GM12801 (cell line): Measurements from ENCODE around the gene HTR1A.

ENCODE experiments used
- TF ChIP-seq, protein P1 (sequence below): IDR thresholded peaks from one replicate; pipeline ENCODE4 v1.5.1; 2011; ENCODE audit warnings: control low read depth; ENCODE audit not compliant: insufficient read length; ENCODE audit errors: extremely low read depth

Gene HTR1A

DNA sequence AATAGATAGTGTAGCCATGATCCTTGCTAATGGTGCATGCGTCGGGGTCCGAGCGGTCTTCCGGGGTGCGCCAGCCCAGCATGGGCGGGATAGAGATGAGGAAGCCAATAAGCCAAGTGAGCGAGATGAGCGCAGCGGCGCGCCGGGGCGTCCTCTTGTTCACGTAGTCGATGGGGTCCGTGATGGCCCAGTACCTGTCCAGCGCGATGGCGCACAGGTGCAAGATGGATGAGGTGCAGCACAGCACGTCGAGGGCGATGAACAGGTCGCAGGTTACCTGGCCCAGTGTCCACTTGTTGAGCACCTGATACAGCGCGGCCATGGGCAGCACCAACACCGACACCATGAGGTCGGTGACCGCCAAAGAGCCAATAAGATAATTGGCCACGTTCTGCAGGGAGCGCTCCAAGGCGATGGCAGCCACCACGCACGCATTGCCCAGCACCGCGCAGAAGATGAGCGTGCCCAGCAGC lies 1.1 kb downstream of the HTR1A start:
- TF ChIP-seq, protein P1, sequence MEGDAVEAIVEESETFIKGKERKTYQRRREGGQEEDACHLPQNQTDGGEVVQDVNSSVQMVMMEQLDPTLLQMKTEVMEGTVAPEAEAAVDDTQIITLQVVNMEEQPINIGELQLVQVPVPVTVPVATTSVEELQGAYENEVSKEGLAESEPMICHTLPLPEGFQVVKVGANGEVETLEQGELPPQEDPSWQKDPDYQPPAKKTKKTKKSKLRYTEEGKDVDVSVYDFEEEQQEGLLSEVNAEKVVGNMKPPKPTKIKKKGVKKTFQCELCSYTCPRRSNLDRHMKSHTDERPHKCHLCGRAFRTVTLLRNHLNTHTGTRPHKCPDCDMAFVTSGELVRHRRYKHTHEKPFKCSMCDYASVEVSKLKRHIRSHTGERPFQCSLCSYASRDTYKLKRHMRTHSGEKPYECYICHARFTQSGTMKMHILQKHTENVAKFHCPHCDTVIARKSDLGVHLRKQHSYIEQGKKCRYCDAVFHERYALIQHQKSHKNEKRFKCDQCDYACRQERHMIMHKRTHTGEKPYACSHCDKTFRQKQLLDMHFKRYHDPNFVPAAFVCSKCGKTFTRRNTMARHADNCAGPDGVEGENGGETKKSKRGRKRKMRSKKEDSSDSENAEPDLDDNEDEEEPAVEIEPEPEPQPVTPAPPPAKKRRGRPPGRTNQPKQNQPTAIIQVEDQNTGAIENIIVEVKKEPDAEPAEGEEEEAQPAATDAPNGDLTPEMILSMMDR: no peak

DNA sequence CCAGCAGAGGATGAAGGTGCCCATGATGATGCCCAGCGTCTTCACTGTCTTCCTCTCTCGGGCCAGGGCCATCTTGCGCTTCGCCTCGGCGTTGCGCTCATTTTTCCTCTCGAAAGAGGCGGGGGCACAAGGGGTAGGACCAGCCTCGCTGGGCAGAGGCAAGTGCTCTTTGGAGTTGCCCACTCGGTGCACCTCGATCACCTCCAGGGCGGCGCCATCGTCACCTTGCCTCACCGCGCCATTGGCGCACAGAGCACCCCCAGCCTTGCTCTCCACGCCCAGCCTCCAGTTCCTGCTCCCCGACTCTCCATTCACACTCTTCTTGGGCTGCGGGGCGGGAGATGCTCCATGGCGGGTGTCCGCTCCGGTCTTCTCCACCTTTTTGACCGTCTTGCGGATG lies 1.6 kb downstream of the HTR1A start:
- TF ChIP-seq, protein P1: no peak

DNA sequence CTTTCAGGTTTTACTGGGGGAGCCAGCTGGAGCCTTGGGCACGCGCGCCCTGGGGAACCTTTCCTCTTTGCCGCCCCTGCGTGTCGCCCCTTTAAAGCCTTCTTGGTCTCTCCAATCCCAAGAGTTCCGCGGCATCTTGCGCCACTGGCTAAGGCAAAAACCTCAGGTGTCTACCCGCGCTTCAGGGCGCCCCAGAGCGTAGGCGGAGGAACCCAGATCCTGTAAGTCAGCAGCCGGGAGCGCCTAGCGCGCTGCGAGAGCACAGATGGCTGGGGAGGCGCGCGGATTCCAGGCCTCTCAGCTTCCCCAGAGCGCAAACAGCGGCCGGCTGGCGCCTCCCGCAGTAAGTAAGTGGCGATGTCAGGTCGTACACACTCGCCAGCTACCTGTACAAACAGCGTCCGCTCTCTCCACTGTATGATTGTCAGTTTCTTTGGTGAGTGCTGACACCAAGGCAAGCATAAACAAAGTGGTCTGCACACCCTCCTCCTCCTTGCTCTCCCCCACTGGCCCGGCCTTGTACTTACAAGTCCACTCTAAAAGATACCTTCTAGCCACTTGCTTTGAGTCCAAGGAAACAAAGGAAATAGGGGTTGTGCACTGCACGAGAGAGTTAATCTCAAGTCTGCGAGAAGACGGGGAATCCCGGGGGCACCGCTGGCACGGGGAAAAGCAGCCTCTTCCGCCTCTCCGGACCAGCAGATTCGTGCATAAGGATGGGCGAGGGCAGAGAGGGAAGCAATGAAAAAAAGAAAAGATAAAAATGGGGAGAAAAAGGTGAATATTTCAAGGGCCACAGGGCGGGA lies 2.9 kb downstream of the HTR1A start:
- TF ChIP-seq, protein P1: no peak

DNA sequence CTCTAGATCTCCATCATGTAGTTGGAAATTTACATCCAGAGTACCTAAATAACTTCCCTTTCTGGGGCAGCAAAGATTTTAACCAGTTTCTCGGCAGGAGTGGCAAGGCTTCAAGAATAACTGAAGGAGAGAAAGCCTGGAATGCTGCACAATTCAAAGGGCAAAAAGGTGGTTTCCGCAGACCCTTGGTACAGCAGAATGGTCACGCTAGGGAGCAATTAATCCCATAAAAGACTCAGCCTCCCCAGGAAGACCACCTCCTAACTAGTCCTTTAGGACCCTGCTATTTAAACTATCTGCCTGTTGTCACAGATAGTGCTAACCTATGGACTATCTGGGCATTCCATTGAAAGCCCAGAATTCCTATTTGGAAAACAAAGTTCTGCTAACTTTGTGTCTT lies 3.6 kb downstream of the HTR1A start:
- TF ChIP-seq, protein P1: no peak

DNA sequence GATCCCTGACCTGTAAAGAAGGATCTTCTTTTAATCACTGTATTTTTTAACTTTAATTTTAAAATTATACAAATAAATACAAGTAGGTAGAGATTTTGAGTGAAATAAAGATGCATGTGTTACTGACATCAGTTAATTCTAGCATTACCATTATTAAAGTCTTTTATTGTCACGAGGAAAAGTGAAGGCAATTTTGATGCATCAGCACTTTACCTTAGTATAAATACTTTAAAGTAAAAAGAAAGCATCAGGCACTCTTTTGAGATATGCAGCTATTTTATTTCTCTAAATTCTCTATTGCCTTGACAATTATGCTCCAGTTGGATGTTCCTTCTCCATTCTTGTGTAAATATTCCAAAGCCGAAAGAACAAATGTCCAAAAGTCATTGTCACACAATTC lies 4.6 kb downstream of the HTR1A start:
- TF ChIP-seq, protein P1: no peak

DNA sequence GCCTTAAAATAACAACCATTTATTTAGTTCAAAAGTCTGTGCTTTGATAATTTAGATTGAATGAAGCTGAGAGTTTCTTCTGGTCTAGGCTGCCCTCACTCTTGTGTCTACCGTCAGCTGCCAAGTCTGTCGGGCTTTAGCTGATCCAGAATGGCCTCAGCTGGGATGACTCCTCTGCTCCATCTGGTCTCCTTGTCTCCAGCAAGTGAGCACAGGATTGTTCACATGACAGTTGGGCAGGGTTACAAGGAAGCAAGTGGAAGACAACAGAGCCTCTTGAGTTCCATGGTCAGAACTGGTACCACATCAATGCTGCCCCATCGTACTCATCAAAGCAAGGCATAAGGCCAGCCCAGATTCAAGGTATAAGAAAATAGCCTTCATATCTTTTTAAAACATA lies 9.0 kb downstream of the HTR1A start:
- TF ChIP-seq, protein P1: no peak

DNA sequence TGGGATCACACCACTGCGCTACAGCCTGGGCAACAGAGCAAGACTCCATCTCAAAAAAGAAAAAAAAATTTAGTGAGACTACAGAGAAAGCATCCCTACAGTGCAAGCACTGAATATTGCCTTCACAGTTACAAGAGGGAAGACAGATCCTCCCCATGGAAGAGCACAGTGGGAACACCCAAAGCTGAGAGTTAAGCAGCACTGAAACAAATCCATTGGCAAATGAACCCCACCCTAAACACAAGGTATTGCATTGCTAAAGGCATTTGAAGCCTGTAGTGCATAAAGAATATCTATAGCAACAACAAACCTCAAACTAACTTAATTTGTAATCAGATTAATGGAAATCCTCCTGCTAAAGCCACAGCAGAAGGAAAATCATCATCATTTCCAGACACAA lies 27.1 kb downstream of the HTR1A start:
- TF ChIP-seq, protein P1: no peak

DNA sequence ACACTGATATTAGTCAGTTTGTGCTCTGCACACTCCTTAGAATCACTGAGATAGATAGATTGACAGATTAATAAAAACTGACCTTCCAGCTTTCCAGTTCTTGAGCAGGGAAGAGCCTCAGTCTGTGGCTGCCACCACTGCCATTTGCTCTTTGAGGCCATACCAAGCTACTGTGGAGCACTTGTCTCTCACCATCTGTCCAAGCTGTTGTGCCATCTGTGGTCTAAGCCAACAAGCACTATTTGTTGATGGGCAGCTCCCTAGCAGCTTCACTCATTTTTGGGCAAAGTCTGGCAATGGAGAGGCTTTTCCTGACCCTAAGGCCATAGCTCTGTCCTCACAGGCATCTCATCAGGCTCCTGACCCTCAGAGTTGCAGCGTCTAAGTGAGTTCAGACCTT lies 30.4 kb downstream of the HTR1A start:
- TF ChIP-seq, protein P1: no peak
